Femur (tissue), 1 donor: ENCODE results near the gene SLC13A3.

Experiments used
- DNase-seq: peaks from one replicate; pipeline ENCODE4 v3.0.0-alpha.2; 2017

Gene SLC13A3

GRCh38 chr20:46552460-46553420 lies 98.5 kb downstream of the SLC13A3 start:
- no peak for DNase-seq

GRCh38 chr20:46551522-46552381 lies 99.5 kb downstream of the SLC13A3 start:
- no peak for DNase-seq

GRCh38 chr20:46550461-46550860 lies 100.8 kb downstream of the SLC13A3 start, which contains the start of gene OCSTAMP:
TSS of gene OCSTAMP (minus strand) at chr20:46550654. CDS start at chr20:46550560, 94 bp downstream.
- DNase-seq, result peak; percentile 49

GRCh38 chr20:46549188-46549972 lies 101.9 kb downstream of the SLC13A3 start:
- no peak for DNase-seq

GRCh38 chr20:46548688-46549087 lies 102.6 kb downstream of the SLC13A3 start:
- DNase-seq, result no peak

- no peak for DNase-seq
Observed at GRCh38 chr20:46547995-46548394, 103.3 kb downstream of the SLC13A3 start.

- no peak for DNase-seq
Observed at GRCh38 chr20:46546936-46547335, 104.3 kb downstream of the SLC13A3 start.

GRCh38 chr20:46546298-46546697 lies 105.0 kb downstream of the SLC13A3 start:
- DNase-seq, result no peak

GRCh38 chr20:46545827-46546138 lies 105.5 kb downstream of the SLC13A3 start:
- no peak for DNase-seq

- no peak for DNase-seq
Observed at GRCh38 chr20:46545077-46545826, 106.0 kb downstream of the SLC13A3 start.

- DNase-seq, result no peak
Observed at GRCh38 chr20:46544576-46544975, 106.7 kb downstream of the SLC13A3 start.

- no peak for DNase-seq
Observed at GRCh38 chr20:46543959-46544358, 107.3 kb downstream of the SLC13A3 start.

- no peak for DNase-seq
Observed at GRCh38 chr20:46543033-46543432, 108.2 kb downstream of the SLC13A3 start.

- no peak for DNase-seq
Observed at GRCh38 chr20:46541229-46541935, 109.9 kb downstream of the SLC13A3 start.

- no peak for DNase-seq
Observed at GRCh38 chr20:46539113-46539512, 112.1 kb downstream of the SLC13A3 start.

GRCh38 chr20:46530640-46531039 lies 120.6 kb downstream of the SLC13A3 start:
- no peak for DNase-seq

GRCh38 chr20:46523696-46524328 lies 127.4 kb downstream of the SLC13A3 start:
- no peak for DNase-seq

- no peak for DNase-seq
Observed at GRCh38 chr20:46523108-46523507, 128.2 kb downstream of the SLC13A3 start.

- peak; percentile 28 for DNase-seq
Observed at GRCh38 chr20:46520976-46521579, 130.2 kb downstream of the SLC13A3 start.

GRCh38 chr20:46520540-46520939 lies 130.7 kb downstream of the SLC13A3 start:
- DNase-seq, result no peak
